HG02981 (cell line): ENCODE results near the gene GUCY2D.
"Not testable (repeated sequence)": the region's sequence is repeated elsewhere in the genome, so short reads cannot be mapped to it uniquely, and the experiment has no call there.

ENCODE experiments used
- ATAC-seq: cut with Tn5 transposase; IDR thresholded peaks from one replicate; pipeline ENCODE4 v1.9.1; 2021; ENCODE audit warnings: mild to moderate bottlenecking, moderate library complexity; ENCODE audit not compliant: unreplicated experiment

GUCY2D gene

DNA sequence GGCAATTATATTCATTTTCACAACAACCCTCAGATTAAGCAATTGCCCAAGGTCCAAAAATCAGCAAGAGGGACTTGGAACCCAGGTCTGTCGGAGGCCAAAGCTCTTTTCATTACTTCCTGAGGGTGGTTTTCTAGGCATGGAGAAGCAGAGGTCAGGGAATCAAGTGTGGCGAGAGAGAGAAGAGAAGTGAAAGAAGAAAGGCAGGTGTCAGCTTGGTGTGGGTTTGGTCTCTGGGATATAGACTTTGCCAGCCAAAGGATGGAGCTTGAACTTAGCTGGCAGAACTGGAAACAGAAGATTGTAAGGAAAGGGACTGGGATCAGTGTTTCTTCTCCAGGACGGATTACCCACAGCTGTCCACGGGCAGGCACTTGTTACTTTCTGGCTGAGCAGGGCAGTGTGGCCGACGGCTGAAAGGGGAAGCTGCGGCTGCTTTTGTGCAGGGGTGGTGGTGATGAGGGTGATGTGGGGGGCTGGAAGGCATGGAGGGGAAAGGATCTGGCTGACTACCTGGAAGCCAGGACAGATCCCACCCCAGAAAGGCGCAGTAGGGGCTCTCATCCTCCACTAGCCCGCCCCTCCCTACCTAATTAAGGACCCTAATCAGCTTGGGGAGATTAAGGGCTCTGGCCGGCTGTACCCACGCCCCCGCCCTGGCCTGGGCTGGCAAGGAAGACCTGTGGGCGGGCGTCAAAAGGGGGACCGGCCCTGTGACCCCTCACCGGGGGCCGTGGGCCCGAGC lies at the start of gene GUCY2D:
TSS of gene GUCY2D (plus strand) at position 640 of the 745 bp plus-strand sequence. CDS start 433 bp downstream, outside the sequence.
- ATAC-seq, result no peak

DNA sequence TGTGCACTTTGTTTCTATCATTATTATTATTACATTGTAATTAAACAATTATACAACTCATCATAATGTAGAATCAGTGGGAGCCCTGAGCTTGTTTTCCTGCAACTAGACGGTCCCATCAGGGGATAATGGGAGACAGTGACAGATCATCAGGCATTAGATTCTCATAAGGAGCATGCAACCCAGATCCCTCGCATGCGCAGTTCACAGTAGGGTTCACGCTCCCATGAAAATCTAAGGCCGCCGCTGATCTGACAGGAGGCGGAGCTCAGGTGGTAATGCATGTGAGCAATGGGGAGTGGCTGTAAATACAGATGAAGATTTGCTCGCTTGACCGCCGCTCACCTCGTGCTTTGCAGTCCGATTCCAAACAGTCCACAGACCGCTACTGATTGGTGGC lies 49.1 kb upstream of the GUCY2D start:
- ATAC-seq, result not testable (repeated sequence)

GRCh38 chr17:7955414-7956227 lies 46.8 kb upstream of the GUCY2D start:
- no peak for ATAC-seq

GRCh38 chr17:7956228-7956965 lies 46.0 kb upstream of the GUCY2D start:
- no peak for ATAC-seq

GRCh38 chr17:7959503-7960253 lies 42.7 kb upstream of the GUCY2D start:
- ATAC-seq, result no peak

DNA sequence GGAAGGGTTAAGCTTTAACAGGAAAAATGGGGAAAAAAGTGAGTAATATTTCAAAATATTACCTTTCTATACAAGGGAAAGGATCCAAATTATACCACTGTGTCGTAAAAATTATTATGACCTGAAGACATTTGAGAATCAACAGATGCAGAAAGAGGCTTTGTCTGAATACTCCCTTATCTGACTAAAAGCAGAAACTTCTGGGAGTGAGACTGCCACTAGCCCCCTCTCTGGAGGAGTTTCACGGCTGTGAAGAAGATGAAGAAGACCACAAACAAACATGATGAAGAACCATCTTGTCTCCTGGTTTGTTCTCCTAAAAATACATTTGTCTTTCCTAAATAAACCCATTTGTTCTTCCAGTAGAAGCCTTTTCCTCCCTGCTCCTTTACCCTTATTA lies 41.0 kb upstream of the GUCY2D start:
- ATAC-seq, result no peak

DNA sequence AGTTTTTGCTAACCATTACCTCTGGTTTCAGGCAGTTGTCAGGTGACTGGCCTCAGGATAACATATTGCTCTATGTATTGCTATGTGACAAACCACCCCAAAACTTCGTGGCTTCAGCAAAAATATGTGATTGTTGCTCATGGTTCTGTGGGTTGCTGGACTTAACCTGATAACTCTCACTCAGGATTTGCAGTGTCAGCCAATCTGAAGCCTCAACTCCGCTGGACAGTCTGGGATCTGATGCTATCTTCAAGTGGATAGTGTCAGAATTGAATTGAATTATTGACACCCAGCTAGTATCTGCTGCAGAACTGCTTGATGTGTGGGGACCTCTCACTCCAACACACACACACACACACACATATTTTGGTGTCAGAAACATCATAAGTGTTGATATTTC lies 34.7 kb upstream of the GUCY2D start:
- no peak for ATAC-seq

- ATAC-seq, result no peak
Measured at GRCh38 chr17:7969433-7969832, 33.0 kb upstream of the GUCY2D start.

- no peak for ATAC-seq
Measured at GRCh38 chr17:7971651-7972050, 30.8 kb upstream of the GUCY2D start.

GRCh38 chr17:7972131-7972785 lies 30.2 kb upstream of the GUCY2D start:
- ATAC-seq, result no peak

DNA sequence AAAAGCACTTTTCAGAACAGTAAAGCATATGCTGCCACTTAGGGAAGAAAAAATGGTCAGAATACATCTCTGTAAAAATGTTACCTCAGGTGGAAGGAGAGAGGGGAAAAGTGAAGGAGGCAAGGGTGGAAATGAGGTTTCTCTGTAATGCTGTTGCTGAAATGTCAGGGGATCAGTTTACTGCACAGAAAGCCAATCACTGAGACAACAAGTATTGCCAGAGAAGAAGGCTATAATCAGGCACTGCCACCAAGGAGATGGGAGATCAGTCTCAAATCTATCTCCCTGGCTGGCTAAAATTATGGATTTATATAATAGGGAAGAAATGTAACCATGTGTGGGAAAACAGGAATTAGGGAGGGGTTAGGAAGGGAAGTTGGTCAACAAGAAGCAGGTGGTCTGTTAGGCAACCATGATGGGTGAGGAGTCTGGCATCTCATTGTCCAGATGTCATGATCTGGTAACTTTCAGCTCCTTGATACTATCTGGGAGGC lies 27.7 kb upstream of the GUCY2D start:
- no peak for ATAC-seq

DNA sequence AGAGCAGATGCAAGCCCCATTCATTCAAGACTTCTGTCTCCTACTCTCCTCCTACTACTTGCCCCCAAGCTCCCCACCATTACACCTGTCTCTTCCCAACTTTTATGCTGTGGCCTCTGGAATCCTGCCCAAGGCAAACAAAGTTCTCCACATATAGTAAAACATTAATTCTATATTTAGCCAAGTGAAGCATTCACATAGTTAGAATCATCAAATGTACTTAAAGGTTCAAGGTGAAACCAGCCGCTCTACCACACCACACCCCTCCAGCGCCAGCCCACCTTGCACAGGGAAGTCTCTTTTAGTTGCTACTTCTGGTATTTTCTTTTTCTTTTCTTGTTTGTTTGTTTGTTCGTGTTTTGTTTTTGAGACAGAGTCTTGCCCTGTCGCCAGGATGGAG lies 25.4 kb upstream of the GUCY2D start:
- ATAC-seq, result no peak

GRCh38 chr17:7977805-7978204 lies 24.6 kb upstream of the GUCY2D start:
- ATAC-seq, result no peak

DNA sequence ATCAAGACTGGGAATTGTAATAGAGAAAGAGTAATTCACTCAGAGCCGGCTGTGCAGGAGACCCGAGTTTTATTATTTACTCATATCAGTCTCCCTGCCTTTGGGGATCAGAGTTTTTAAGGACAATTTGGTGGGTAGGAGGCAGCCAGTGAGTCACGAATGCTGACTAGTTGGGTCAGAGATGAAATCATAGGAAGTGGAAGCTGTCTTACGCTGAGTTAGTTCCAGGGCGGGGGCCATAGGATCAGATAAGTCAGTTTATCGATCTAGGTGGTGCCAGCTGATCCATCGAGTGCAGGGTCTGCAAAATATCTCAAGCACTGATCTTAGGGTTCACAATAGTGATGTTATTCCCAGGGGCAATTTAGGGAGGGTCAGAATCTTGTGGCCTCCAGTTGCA lies 20.2 kb upstream of the GUCY2D start:
- ATAC-seq, result no peak

- ATAC-seq, result no peak
Measured at GRCh38 chr17:7982666-7983065, 19.7 kb upstream of the GUCY2D start.

- no peak for ATAC-seq
Measured at GRCh38 chr17:7984904-7985303, 17.5 kb upstream of the GUCY2D start.

DNA sequence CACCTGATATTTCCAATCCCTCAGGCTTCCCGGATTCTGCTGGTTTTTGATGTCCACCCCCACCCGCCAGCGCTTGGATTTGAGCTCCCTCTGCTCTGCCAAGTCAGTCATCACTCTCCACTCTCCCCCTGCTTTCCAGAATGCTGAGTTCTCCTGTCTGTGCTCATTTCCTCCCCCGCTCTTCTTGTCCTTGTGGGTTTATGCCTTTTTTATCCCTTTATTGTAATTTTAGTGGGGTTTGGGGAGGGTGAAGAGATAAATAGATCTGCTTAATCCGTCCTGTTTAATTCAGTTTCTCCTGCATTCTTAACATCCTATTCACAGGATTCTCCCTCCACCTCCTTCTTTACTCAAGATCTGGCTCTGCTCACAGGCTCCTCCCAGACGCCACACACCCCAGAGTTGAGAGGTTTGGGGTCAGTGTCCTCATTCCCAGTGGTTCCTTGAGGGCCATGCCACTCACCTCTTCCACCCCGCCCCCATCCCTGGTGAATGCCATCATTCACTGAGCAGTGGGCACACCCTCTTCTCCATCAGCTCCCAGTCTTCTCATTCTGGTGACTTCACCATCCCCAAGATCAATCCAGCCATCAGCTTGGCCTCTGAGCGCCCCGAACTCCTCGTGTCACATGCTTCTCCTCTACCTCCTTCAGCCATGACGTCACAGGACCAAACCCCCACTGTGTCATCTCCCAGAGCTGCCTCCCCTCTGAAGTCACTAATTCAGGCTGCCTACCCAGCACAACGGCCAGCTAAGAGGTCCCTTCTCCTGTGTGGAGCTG lies 15.1 kb upstream of the GUCY2D start:
- ATAC-seq, result no peak

- ATAC-seq, result no peak
Measured at GRCh38 chr17:7988750-7989178, 13.7 kb upstream of the GUCY2D start.
